ENCODE results near the gene NEBL. TPM values are rescaled to one million over a fixed set of nuclear protein-coding genes. Genes with fewer than 3 reads are reported as not detected.

The NEBL gene
- total RNA-seq, 1 donor from 2014 or later, result not detected

- intact Hi-C loops (cut with micrococcal nuclease), result no loop called here
These were observed 4.0 kb upstream of the NEBL start for GRCh38 chr10:20901110-20901509.

- intact Hi-C loops (cut with micrococcal nuclease), result no loop called here
These were observed 1.9 kb upstream of the NEBL start for GRCh38 chr10:20898866-20899535.

- intact Hi-C loops (cut with micrococcal nuclease), result no loop called here
These were observed 3.8 kb downstream of the NEBL start for GRCh38 chr10:20893297-20893696.

GRCh38 chr10:20892796-20893195 is 4.3 kb downstream of the NEBL start:
- intact Hi-C loops (cut with micrococcal nuclease), result no loop called here

- intact Hi-C loops (cut with micrococcal nuclease), result no loop called here
These were observed 5.0 kb downstream of the NEBL start for GRCh38 chr10:20892011-20892585.

GRCh38 chr10:20891338-20891714 is 5.8 kb downstream of the NEBL start:
- intact Hi-C loops (cut with micrococcal nuclease), result no loop called here

GRCh38 chr10:20890491-20891337 is 6.4 kb downstream of the NEBL start:
- intact Hi-C loops (cut with micrococcal nuclease), result no loop called here

GRCh38 chr10:20890009-20890408 is 7.1 kb downstream of the NEBL start:
- intact Hi-C loops (cut with micrococcal nuclease), result no loop called here

GRCh38 chr10:20888620-20889330 is 8.3 kb downstream of the NEBL start:
- intact Hi-C loops (cut with micrococcal nuclease), result no loop called here

- intact Hi-C loops (cut with micrococcal nuclease), result no loop called here
These were observed 9.2 kb downstream of the NEBL start for GRCh38 chr10:20887706-20888555.

GRCh38 chr10:20885678-20886077 is 11.4 kb downstream of the NEBL start:
- intact Hi-C loops (cut with micrococcal nuclease), result no loop called here

GRCh38 chr10:20883552-20883951 is 13.6 kb downstream of the NEBL start:
- intact Hi-C loops (cut with micrococcal nuclease), result no loop called here

GRCh38 chr10:20882091-20882490 is 15.0 kb downstream of the NEBL start:
- intact Hi-C loops (cut with micrococcal nuclease), result no loop called here

- intact Hi-C loops (cut with micrococcal nuclease), result no loop called here
These were observed 18.0 kb downstream of the NEBL start for GRCh38 chr10:20879136-20879535.

GRCh38 chr10:20877986-20878983 is 18.8 kb downstream of the NEBL start:
- intact Hi-C loops (cut with micrococcal nuclease), result no loop called here

- intact Hi-C loops (cut with micrococcal nuclease), result no loop called here
These were observed 19.6 kb downstream of the NEBL start for GRCh38 chr10:20877554-20877953.

GRCh38 chr10:20874261-20874660 is 22.9 kb downstream of the NEBL start:
- intact Hi-C loops (cut with micrococcal nuclease), result no loop called here

- intact Hi-C loops (cut with micrococcal nuclease), result no loop called here
These were observed 25.1 kb downstream of the NEBL start for GRCh38 chr10:20871970-20872369.

- intact Hi-C loops (cut with micrococcal nuclease), result no loop called here
These were observed 26.3 kb downstream of the NEBL start for GRCh38 chr10:20870834-20871233.

GRCh38 chr10:20863008-20863407 is 34.1 kb downstream of the NEBL start:
- intact Hi-C loops (cut with micrococcal nuclease), result no loop called here

Data from T-helper 1 cell treated with Interleukin-12 subunit alpha and Interleukin-12 subunit beta and Interleukin-4 antibody, amounts not matched to agents 30 ng/mL and 1 ng/mL, for 36 hours (primary cell).